GM23338 (cell line): ENCODE results near the gene GOLGA8M.
"Not testable (repeated sequence)": the region's sequence is repeated elsewhere in the genome, so short reads cannot be mapped to it uniquely, and the experiment has no call there.

Experiments used
- CREB1 ChIP-seq: fragments of 250-450 bp; sonication (Bioruptor Pico); IDR thresholded peaks from 2 replicates; pipeline ENCODE4 v1.5.0; 2020; ENCODE audit warnings: low read depth, mild to moderate bottlenecking, moderate library complexity
- EZH2 ChIP-seq: fragments of 200-600 bp; sonication (generic); IDR thresholded peaks from one replicate; pipeline ENCODE4 v1.8.0; 2017; ENCODE audit warnings: antibody characterized with exemption, mild to moderate bottlenecking, low read depth; ENCODE audit not compliant: unreplicated experiment
- EZH2phosphoT487 ChIP-seq: fragments of 200-600 bp; sonication (generic); IDR thresholded peaks from one replicate; pipeline ENCODE4 v1.8.1; 2018; ENCODE audit warnings: antibody characterized with exemption; ENCODE audit not compliant: unreplicated experiment
- JUNB ChIP-seq: IDR thresholded peaks from one replicate; pipeline ENCODE4 v1.6.1; 2016; ENCODE audit warnings: antibody characterized with exemption; ENCODE audit not compliant: unreplicated experiment
- NANOG ChIP-seq: IDR thresholded peaks from 2 replicates; pipeline ENCODE4 v1.6.1; 2016; ENCODE audit warnings: antibody characterized with exemption, borderline replicate concordance
- POLR2AphosphoS5 ChIP-seq: IDR thresholded peaks from 2 replicates; pipeline ENCODE4 v1.6.1; 2016; ENCODE audit warnings: antibody characterized with exemption, low read depth
- STAT1 ChIP-seq: IDR thresholded peaks from one replicate; pipeline ENCODE4 v1.6.1; 2016; ENCODE audit warnings: antibody characterized with exemption; ENCODE audit not compliant: unreplicated experiment
- ZNF114 ChIP-seq: fragments of 250-450 bp; sonication (Bioruptor Pico); IDR thresholded peaks from 2 replicates; pipeline ENCODE4 v1.5.0; 2020; ENCODE audit warnings: mild to moderate bottlenecking, moderate library complexity
- TF ChIP-seq, protein P1 (sequence below), 2 experiments: fragments of 200-600 bp in 1 of 2; sonication (generic) in 1 of 2; conservative IDR thresholded peaks; 2 replicates each; pipeline versions ENCODE4 v1.5.1 to v1.6.1; 2016 to 2017; ENCODE audit warnings: antibody characterized with exemption in 2 of 2, low read depth in 2 of 2, mild to moderate bottlenecking in 2 of 2, moderate library complexity in 1 of 2
- TF ChIP-seq, protein P2 (sequence below): IDR thresholded peaks from one replicate; pipeline ENCODE4 v1.6.1; 2018; ENCODE audit warnings: antibody characterized with exemption; ENCODE audit not compliant: unreplicated experiment
- TF ChIP-seq, protein P3 (sequence below): IDR thresholded peaks from 2 replicates; pipeline ENCODE4 v1.6.1; 2016; ENCODE audit warnings: antibody characterized with exemption

DNA sequence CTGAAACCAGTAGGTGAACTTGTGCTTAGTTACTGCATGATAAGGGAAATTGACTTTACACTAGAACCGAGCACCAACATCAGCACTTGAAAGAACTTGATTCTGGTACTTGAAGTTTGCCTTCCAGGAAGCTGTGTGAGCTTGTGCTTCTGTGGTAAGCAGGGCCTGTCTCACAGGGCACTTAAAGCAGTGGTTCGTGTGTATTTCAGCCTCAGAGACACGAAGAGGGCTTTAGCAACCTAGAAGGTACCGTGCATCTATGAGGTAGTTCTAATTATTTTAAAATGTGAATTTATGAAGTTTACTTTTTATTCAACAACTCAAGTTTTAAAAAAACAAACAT lies 56.2 kb downstream of the GOLGA8M start:
- TF ChIP-seq, protein P1, sequence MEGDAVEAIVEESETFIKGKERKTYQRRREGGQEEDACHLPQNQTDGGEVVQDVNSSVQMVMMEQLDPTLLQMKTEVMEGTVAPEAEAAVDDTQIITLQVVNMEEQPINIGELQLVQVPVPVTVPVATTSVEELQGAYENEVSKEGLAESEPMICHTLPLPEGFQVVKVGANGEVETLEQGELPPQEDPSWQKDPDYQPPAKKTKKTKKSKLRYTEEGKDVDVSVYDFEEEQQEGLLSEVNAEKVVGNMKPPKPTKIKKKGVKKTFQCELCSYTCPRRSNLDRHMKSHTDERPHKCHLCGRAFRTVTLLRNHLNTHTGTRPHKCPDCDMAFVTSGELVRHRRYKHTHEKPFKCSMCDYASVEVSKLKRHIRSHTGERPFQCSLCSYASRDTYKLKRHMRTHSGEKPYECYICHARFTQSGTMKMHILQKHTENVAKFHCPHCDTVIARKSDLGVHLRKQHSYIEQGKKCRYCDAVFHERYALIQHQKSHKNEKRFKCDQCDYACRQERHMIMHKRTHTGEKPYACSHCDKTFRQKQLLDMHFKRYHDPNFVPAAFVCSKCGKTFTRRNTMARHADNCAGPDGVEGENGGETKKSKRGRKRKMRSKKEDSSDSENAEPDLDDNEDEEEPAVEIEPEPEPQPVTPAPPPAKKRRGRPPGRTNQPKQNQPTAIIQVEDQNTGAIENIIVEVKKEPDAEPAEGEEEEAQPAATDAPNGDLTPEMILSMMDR (conservative IDR thresholded peaks at IDR 0.05; ENCODE audit: low read depth in 2 of 2): not testable (repeated sequence)
- not testable (repeated sequence) for TF ChIP-seq JUNB; POLR2AphosphoS5; ZNF114 (CRISPR knock-in tag); NANOG; EZH2; CREB1; EZH2phosphoT487; STAT1
- TF ChIP-seq, protein P2, sequence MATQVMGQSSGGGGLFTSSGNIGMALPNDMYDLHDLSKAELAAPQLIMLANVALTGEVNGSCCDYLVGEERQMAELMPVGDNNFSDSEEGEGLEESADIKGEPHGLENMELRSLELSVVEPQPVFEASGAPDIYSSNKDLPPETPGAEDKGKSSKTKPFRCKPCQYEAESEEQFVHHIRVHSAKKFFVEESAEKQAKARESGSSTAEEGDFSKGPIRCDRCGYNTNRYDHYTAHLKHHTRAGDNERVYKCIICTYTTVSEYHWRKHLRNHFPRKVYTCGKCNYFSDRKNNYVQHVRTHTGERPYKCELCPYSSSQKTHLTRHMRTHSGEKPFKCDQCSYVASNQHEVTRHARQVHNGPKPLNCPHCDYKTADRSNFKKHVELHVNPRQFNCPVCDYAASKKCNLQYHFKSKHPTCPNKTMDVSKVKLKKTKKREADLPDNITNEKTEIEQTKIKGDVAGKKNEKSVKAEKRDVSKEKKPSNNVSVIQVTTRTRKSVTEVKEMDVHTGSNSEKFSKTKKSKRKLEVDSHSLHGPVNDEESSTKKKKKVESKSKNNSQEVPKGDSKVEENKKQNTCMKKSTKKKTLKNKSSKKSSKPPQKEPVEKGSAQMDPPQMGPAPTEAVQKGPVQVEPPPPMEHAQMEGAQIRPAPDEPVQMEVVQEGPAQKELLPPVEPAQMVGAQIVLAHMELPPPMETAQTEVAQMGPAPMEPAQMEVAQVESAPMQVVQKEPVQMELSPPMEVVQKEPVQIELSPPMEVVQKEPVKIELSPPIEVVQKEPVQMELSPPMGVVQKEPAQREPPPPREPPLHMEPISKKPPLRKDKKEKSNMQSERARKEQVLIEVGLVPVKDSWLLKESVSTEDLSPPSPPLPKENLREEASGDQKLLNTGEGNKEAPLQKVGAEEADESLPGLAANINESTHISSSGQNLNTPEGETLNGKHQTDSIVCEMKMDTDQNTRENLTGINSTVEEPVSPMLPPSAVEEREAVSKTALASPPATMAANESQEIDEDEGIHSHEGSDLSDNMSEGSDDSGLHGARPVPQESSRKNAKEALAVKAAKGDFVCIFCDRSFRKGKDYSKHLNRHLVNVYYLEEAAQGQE: not testable (repeated sequence)
- TF ChIP-seq, protein P3, sequence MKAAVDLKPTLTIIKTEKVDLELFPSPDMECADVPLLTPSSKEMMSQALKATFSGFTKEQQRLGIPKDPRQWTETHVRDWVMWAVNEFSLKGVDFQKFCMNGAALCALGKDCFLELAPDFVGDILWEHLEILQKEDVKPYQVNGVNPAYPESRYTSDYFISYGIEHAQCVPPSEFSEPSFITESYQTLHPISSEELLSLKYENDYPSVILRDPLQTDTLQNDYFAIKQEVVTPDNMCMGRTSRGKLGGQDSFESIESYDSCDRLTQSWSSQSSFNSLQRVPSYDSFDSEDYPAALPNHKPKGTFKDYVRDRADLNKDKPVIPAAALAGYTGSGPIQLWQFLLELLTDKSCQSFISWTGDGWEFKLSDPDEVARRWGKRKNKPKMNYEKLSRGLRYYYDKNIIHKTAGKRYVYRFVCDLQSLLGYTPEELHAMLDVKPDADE: not testable (repeated sequence)
